ENCODE results near the gene MGLL. TPM values are rescaled to one million over a fixed set of nuclear protein-coding genes. Genes with fewer than 3 reads are reported as not detected.

Gene MGLL
- total and polyA plus RNA-seq, 12 donors, result 1.9 to 48.1 (median 33.3) TPM

DNA sequence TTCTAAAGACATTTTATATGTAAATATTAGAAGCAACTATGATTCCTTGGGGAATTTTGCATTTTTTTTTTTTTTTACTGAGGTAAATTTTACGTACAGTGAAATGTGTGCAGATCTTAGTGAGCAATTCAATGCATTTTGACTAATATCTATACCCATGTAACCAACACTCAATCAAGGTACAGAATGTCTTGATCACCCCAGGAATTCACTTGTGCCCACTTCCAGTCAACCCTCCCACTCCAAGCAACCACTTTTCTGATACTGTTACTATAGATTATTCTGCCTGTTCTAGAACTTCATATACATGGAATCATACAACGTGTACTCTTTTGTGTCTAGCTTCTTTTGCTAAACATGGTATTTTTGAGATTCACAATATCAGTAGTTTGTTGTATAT is 45.1 kb upstream of the MGLL start:
- no peaks in the 10 kb centered on the region for H3K9me3 ChIP-seq (replicated peaks in 1 of 3)
- no peaks in the 10 kb centered on the region for H3K4me1 ChIP-seq (replicated peaks in 1 of 2)
- WGBS, 4 donors, result 83 to 93% (median 88%) methylated on average over 2 of the region's 2 CpGs

DNA sequence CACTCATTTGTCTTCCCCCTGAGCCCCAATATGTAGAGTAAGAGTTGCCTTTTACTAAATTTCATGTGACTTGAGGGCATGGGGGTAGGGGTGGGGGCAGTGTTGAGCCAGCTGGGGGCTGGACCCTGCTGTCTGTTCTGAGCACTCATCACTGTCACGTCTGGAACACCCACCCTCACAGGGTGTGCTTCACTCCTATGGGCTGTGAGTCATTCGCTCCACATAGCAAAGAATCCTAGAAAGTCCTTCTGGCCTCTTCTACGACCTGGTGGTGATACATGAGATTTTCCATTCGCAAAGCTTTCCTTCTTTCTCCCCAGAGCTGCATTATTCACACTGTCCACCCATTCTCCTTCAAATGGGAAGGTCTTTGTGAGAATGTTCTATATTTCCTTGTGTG is 43.6 kb upstream of the MGLL start:
- WGBS, 4 donors, result 77 to 81% (median 80%) methylated on average over 4 of the region's 4 CpGs
- intact Hi-C loops (cut with DNase I), result no loop called here
- Histone ChIP-seq H3K36me3 (replicated peaks in 1 of 2) (no peaks in the 10 kb centered on the region), H3K27me3 (no peaks in the 10 kb centered on the region), H3K4me1 (replicated peaks in 1 of 2) (no peaks in the 10 kb centered on the region), H3K27ac (no peak overlapping the region), H3K9me3 (replicated peaks in 1 of 3) (no peaks in the 10 kb centered on the region), H3K4me3 (no peak overlapping the region)
- DNase-seq, result no peak
- TF ChIP-seq, protein P1, sequence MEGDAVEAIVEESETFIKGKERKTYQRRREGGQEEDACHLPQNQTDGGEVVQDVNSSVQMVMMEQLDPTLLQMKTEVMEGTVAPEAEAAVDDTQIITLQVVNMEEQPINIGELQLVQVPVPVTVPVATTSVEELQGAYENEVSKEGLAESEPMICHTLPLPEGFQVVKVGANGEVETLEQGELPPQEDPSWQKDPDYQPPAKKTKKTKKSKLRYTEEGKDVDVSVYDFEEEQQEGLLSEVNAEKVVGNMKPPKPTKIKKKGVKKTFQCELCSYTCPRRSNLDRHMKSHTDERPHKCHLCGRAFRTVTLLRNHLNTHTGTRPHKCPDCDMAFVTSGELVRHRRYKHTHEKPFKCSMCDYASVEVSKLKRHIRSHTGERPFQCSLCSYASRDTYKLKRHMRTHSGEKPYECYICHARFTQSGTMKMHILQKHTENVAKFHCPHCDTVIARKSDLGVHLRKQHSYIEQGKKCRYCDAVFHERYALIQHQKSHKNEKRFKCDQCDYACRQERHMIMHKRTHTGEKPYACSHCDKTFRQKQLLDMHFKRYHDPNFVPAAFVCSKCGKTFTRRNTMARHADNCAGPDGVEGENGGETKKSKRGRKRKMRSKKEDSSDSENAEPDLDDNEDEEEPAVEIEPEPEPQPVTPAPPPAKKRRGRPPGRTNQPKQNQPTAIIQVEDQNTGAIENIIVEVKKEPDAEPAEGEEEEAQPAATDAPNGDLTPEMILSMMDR (IDR thresholded peaks at IDR 0.05), result no peak
- no peak for TF ChIP-seq POLR2A (IDR thresholded peaks at IDR 0.05)

More for the DNA sequence above, 45.1 kb upstream of the MGLL start:
- intact Hi-C loops (cut with DNase I), result no loop called here
- no peaks in the 10 kb centered on the region for H3K27me3 ChIP-seq
- no peak overlapping the region for H3K27ac ChIP-seq
- no peaks in the 10 kb centered on the region for H3K36me3 ChIP-seq (replicated peaks in 1 of 2)
- DNase-seq, result no peak
- H3K4me3 ChIP-seq, result no peak overlapping the region
- no peak for TF ChIP-seq POLR2A (IDR thresholded peaks at IDR 0.05)
- TF ChIP-seq, protein P1 (IDR thresholded peaks at IDR 0.05), result no peak

DNA sequence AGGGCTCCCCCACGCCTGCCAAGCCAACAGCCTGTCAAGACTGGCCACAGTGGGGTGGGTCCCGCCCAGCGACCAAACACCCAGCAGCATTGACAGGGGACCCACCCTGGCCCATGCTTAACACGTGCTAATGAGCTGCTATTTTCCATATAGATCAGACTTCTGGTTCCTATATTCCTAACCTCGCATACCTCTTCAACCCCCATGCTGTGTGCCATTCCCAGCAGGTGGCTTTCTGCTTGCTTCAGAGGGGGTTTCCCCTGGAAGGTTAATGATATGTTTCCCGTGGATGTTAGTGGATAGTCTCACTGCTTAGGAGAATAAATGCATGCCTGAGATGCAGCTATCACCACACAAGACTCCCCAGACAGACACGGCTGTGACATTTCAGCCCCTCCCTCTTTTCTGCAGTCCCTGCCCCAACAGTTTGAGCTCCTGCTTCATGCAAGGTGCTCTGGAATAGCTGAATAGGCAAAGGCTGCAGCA is 37.9 kb upstream of the MGLL start:
- H3K4me3 ChIP-seq, result no peak overlapping the region
- H3K9me3 ChIP-seq (replicated peaks in 1 of 3), result no peaks in the 10 kb centered on the region
- no peaks in the 10 kb centered on the region for H3K36me3 ChIP-seq (replicated peaks in 1 of 2)
- no peaks in the 10 kb centered on the region for H3K4me1 ChIP-seq (replicated peaks in 1 of 2)
- intact Hi-C loops (cut with DNase I), result no loop called here
- no peaks in the 10 kb centered on the region for H3K27me3 ChIP-seq
- H3K27ac ChIP-seq, result no peak overlapping the region
- 60 to 70% (median 65%) methylated on average over 7 of the region's 7 CpGs for WGBS, 4 donors
- TF ChIP-seq, protein P1 (IDR thresholded peaks at IDR 0.05), result no peak
- no peak for TF ChIP-seq POLR2A (IDR thresholded peaks at IDR 0.05)
- DNase-seq, result no peak

DNA sequence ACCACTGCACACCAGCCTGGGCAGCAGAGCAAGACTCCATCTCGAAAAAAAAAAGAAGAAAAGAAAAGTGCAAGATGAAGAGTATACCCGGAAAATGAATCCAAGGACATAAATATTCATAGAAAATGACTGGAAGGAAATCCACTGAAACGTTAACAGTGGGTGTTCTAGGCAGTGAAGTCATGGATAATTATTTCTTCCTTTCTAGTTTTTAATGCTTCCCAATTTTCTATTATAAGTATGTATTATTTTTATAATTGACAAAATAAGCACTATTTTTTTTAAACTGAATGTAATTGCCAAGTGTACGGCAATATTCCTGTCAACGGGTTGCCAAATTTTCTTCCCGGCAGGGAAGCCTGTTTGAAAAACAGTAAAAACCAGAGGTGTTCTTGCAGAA is 37.4 kb upstream of the MGLL start:
- 79 to 85% (median 82%) methylated on average over 6 of the region's 6 CpGs for WGBS, 4 donors
- intact Hi-C loops (cut with DNase I), result no loop called here
- no peak overlapping the region for H3K27ac ChIP-seq
- H3K27me3 ChIP-seq, result no peaks in the 10 kb centered on the region
- no peaks in the 10 kb centered on the region for H3K9me3 ChIP-seq (replicated peaks in 1 of 3)
- no peak overlapping the region for H3K4me3 ChIP-seq
- no peaks in the 10 kb centered on the region for H3K4me1 ChIP-seq (replicated peaks in 1 of 2)
- no peak for DNase-seq
- TF ChIP-seq, protein P1 (IDR thresholded peaks at IDR 0.05), result no peak
- TF ChIP-seq POLR2A (IDR thresholded peaks at IDR 0.05), result no peak
- H3K36me3 ChIP-seq (replicated peaks in 1 of 2), result no peaks in the 10 kb centered on the region
